ENCODE data around the gene NHLRC4.

Gene NHLRC4

DNA sequence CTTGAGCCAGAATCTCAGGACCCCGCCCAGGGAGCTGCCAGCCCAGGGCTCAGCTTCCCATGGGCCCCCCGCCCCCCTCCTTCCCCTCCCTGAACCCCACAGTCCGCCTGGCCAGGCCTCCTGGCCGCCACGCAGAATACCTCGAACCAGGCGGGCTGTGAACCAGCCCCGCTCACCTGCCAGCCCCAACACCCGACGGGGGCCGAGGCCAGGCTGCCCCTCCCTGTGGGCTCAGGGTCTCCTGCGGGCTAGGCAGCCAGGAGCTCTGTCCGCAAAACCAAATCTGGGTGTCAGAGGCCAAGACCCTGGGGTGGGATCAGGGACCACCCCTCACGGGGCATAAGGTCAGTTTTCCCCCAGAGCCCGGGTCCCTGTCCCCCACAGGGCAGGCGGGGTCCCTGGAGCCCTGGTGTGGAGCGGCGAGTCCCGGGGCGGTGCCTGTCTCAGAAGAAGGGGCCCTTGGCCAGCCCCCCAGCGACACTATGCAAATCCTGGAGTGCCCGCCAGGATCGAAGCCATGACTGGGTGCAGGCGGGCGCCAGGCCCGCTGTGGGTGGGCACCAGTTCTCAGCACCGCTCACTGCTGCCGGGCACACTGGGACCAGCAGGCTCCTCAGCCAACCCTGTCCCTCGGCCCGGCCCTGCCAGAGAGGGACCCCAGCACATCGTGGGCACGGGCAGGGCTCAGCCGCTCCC, 13.1 kb upstream of the NHLRC4 start:
- no peak for DNase-seq (ENCODE audit: low spot score)

DNA sequence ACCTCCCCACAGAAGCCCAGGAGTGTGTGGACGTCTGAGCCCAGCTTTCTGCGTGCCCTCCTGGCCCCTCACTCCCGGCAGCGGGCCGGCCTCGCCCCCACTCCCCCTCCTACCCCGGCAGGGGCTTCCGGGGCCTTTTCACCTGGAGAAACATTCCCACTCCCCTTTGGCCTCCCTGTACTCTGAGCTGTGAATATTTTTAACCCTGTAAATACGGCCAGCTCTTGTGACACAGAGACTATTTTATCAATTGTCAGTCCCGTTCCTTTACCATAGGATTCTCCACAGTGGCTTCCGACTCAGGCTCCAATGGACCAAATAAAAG, 12.5 kb upstream of the NHLRC4 start:
- DNase-seq (ENCODE audit: low spot score) = no peak

DNA sequence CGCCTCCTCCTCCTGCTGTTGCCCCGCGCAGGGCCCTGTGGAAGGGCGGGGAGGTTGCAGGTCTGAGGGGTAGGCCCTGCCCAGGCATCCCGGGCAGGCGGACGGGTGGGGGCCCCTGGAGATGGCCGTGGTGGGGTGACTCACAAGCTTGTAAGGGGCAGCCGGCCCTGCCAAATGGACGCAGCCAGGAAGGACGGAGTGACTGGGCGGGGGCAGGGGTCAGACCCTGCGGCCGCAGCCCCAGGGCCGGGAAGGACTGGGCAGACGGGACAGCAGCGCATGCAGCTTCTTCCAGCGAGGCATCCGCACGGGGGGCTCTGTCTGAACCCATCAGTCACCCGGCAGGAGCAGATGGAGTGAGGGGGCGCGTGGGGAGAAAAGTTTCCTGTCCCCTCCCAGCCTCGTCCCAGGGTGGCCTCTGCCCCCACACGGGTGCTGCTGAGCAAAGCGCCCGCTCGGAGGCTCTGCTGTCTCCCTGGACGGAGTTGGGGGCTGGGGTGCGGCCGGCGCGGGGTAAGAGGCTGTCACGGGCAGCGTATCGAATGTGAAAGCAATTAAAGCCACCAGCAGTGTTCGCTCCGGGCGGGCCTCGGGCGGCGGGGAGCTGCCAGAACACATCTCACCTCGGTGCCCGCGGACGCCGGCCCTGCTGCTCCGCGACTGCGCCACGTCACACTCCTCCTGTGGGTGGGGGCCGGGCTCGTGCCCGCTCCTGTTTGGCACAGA, 12.0 kb upstream of the NHLRC4 start:
- DNase-seq (ENCODE audit: low spot score) = no peak

DNA sequence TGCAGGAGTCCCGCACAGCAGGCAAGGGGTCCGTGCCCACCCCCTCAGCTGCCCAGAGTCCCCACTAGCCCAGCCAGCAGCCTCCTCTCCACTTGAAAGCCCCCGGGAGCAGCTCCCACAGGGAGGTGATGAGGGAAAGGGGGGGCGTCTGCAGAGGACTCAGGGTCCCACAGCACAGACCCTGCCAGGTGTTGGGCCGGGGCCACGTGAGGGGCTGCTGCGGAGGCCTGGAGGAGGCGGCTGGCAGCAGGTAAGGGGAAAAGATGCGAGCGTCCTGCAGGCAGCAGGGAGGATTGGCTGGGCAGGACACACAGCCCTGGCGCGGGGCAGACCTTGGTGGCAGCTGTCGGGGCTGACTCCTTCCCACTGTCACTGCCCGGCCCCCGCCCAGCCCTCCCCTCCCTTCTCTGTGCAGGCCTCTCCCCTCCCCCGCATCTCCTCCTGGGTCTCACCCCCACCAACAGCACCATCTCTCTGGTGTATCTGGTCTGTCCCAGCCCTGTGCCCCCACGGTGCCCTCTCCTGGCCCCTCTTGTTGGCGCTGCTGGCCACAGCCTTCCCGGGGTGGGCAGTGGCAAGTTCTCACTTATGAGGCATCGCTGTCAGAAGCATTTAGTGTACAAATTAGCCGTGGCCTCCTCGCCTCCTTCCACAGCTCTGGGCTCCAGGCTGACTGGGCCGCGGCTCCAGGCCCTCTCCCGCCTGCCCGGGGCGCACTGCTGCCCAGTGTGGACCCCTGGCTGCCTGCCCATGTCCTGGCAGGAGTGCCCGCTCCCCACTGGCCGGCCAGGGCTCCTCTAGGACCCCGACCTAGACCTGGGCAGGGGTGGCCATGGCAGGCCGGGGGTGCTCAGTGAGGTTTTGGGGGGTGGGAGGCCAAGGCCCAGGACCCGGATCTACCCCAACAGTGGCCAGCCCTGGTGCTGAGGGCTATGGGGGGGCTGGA, 11.0 kb upstream of the NHLRC4 start:
- no peak for DNase-seq (ENCODE audit: low spot score)

DNA sequence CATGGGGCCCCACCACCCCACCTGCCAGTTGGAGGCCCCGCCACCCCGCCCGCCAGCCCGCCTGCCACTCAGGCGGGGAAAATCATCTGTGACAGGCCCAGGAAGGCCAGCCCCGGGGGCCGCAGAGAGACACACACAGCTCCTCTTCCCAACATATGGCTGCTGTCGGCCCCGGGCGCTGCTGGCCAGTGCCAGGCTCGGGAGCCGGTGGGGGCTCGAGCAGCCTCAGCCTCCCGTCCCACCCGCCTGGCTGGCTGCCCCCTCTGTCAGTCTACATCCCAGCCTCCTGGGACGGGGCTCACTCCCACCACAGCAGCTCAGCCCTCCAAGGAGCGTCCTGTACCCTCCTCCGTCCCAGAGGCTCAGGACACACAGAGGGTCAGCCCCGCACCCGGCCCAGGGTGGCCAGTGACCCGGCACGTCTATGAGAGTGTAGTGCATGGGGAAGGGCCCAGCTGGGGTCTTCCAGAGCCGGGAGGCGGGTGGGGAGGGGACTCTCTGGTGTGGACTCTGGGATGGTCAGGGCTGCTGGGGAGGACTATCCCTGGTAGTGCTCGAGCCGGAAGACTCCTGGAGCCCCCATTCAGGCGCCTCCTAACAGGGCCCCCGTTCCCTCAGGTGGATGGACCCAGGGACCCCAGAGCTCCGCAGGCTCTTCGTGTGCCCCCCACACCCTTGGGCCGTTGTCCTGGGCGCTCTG, 10.2 kb upstream of the NHLRC4 start:
- DNase-seq (ENCODE audit: low spot score) = no peak

DNA sequence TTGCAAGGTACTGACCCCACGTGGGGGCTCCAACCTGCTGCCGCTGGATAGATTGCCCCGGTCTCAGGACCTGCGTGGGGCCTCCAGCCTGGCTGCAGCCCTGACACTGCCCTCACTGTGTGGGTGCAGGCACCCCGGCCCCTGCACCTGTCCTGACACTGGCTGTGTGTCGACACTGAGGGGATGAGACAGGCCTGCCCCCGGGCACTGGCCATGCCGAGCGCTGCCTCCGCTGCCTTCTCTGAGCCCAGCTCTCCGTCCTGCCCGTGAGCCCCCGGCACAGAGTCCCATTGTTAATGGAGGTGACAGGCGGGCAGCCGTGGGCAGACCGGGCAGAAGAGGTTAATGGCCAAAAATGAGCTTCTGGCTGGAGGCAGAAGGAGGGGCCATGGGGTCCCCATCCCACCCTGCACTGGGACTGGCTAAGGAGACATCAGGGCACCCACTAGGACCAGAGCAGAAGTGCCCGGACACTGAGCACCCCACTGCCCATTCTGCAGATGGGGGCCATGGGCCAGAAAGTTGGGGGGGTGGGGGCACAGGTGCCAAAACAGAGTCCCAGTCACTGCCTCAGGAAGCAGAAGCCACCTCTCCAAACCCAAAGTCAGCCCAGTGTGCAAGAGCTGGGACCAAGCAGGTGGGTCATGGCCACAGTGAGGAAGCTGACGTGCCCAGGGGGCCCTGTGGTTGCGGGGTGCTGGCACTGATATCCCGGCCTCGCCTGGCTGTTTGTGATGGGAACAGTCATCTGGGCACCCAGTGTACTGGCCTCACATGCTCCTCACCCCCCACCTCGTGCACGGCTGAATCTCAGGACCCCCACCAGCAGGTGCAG, 9.1 kb upstream of the NHLRC4 start:
- DNase-seq (ENCODE audit: low spot score) = no peak

DNA sequence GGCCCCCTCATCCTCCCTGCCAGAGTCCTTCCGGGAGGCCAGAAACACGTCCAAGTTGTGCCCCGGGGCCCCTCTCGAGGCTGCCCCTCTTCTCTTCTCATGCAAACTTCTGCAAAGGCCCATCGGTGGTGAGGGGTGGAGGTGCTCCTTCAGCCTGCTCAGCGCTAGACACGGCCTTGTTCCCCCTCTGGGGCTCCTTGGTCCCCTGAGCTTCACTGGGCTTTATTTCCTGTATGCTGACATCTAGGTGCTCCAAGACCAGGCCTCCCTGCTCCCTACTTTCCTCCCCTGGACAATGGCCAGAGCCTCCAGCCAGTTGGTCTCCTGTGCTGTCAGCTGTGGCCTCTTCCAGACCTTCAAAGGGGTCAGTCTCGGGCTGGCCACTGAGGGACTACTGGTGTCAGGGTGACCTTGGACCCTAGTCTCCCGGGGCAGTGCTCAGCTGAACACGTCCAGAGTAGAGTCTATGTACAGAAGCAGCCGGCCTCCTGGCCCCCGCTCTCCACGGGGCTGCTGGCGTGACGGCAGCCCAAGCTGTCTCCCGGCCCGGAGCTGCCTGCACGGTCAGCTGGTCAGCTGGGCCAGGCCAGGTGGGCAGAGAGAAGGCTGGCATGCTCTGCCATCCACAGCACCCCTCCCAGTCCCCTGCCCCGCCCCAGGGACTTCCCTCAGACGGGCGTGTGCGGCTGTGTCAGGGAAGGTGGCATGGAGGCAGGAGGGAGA, 8.3 kb upstream of the NHLRC4 start:
- no peak for DNase-seq (ENCODE audit: low spot score)

DNA sequence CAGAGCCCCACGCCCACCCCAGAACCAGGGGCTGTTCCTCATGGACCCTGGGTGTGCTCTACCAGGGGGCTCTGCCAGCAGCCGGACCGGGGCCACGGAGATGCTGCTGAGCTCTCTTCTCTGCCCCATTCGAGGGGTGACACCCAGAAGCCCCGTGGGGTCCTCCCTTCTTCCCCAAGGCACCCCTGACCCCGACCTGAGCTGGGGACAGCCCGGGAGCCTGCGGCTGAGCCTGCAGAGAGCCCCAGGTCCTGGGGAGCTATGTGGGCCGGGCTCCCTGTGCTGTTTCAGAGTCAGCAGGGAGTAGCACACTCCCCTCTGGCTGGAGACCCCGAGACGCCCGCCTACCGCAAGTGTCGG, 7.8 kb upstream of the NHLRC4 start:
- no peak for DNase-seq (ENCODE audit: low spot score)

DNA sequence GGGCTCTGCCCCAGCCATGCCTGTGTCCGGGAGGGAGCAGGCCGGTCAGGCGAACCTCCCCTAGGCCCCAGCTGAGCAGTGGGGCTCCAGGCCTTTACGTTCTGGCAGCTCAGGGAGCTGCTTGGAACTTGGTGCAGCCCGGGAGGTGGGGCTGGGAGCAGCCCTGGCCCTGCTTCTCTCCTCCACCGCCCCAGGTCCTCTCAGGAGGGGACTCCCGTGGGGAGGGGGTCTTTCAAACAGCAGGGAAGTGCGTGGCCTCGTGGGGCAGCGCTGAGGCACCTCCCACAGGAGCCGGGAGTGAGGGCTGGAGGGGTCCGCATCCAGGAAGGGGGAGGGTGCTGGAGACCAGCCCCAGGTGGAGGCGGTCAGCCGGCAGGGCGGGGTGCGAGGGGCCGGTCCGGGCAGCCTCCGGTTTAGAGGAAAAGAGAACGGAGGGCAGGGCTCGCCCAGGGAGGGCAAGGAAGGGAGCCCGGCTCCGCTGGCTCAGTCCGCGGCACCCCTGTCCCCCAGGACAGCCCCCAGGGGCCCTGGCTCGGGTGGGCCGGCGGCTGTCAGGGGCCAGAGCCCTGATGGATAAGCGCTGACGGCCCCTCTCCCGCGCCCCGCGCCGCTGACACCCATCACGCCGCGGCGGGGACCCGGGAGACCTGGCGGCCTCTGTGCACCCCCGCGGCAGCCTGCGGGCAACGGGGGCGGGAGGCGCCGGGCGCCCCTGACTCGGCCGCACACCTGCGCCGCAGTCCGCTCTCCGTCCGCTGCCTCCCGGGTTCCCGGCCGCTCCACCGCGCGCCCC, 7.2 kb upstream of the NHLRC4 start:
- DNase-seq (ENCODE audit: low spot score) = no peak

DNA sequence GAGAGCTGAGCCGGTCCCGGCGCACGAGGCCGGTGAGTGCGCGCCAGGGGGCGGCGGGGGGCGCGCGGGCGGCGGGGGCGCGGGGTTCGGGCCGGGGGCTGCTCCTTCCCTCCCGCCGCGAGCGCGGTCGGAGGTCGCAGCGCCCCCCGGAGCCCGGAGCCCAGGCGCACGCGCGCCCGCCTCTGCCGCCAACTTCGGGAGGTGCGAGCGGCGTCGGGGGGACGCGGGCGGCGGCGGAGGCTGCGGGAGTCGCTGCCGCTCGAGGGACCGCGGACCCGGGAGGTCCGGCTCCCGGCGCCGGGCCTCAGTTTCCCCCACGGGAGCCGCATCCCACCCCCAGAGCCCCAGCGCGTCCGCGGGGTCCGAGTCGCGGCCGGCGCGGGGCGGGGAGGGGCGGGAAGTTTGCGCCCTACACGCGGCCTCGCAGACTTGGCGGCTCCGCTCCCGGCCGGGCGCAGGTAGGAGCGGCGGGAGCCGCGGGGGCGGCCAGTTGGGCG, 6.6 kb upstream of the NHLRC4 start, which contains the start of gene PRR35:
Gene PRR35, plus strand, starts transcription at position 191 of the 497 bp plus-strand sequence. CDS start 2,901 bp downstream, outside the sequence.
- no peak for DNase-seq (ENCODE audit: low spot score)

DNA sequence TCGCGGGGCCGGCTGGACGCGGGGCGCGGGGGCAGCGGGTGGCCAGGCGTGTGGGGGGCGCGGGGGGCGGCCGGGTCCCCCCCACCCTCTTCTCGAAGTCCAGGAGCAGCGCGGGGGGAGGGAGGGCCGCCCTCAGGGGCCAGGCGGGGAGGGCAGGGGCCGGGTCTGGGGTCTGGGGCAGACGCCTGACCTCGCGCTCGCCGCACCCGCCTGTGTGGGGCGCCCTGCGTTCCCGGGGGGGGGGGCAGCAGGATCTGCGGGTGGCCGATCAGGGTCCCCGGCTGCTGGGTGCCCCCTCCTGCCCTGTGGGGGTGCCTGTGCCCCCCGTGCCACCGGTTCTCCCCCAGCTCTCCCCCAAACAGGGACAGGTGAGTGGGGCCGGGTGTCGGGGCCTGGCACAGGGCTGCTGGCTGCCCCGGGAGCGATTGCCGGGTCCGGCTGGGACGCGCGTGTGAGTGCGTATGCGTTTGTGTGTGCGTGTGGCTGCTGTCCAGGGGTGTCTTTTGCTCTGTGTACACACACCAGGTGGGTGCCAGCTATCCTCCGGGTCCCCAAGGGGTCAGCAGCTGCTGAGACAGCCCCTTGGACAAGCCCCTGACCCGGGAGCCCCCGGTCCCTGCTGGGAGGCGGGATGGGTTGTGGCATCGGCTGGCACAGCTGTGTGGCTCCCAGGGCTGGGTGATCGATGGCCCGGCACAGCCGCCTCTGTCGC, 5.9 kb upstream of the NHLRC4 start:
- DNase-seq (ENCODE audit: low spot score) = no peak

DNA sequence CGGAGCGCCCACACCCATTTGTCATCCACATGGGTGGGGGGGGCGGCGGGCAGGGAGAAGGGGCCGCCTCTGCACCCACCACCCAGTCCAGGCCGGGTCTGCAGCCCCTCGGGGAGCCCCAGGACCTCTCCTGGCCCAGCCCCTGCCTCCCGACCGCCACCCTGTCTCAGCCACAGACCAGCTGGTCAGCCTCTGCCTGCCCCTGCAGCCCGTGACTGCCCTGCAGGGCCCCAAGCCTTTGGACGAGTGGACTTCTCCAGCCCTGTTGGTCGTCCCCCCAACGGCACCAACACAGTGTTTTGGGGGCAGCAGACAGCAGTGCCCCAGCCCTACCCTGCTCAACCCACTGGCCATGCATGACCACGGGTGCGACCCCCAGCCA, 5.4 kb upstream of the NHLRC4 start:
- no peak for DNase-seq (ENCODE audit: low spot score)

DNA sequence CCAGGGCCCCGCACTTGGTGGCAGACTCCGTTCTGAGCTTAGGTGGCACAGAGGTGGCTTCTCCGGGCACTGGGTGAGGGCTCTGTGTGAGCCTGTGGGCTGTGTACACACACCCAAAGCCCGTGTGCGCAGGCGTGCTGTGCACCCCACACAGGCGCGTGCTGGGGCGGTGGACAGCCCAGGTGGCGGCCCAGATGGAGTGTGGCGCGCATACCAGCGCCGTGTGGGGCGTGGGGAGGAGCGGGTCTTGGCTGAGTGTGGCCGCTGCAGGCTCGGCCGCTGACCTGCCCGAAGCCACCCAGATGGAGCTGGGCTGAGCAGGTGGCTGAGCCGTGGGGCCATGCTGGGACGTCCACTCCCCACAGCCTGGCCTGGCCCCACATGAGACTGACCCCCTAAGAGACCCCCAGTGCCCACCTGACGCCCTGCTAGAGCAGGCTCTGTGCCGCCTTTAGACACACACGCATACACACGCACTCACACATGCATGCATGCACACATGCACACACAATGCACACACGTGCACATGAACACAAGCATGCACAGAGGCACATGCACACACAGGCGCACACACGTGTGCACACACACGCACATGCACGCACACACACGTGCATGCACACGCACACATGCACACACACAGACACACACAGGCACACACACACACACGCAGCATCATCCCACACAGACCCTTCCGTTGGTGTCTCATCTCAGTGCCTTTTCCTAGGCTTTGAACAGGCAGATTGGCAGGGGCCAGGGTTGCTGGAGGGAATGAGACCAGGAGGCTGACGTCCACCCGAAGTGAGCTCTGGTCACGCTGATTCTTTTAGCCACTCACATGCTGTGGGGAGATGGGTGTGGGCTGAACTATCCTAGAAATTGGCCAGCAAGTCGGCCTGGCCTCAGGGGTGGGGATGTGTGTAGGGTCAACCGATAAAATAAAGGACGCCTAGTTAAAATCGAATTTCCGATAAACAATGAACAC, 4.6 kb upstream of the NHLRC4 start:
- no peak for DNase-seq (ENCODE audit: low spot score)

DNA sequence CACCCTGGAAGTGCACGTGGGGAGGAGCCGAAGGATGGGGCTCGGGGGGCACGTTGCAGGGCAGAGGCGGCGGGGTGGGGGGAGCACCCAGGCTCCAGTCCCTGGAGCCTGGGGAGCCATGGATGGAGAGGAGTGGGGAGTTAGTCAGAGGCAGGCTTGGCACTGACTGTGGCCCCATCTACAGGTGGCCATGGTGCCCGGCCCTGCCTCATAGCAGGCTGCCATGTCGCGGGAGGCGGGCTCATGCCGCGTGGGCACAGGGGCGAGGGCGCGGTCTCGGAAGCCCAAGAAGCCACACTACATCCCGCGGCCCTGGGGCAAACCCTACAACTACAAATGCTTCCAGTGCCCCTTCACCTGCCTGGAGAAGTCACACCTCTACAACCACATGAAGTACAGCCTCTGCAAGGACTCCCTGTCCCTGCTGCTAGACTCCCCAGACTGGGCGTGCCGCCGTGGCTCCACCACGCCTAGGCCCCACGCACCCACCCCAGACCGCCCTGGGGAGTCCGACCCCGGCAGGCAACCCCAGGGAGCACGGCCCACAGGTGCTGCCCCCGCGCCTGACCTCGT, 3.6 kb upstream of the NHLRC4 start:
- DNase-seq (ENCODE audit: low spot score) = no peak

DNA sequence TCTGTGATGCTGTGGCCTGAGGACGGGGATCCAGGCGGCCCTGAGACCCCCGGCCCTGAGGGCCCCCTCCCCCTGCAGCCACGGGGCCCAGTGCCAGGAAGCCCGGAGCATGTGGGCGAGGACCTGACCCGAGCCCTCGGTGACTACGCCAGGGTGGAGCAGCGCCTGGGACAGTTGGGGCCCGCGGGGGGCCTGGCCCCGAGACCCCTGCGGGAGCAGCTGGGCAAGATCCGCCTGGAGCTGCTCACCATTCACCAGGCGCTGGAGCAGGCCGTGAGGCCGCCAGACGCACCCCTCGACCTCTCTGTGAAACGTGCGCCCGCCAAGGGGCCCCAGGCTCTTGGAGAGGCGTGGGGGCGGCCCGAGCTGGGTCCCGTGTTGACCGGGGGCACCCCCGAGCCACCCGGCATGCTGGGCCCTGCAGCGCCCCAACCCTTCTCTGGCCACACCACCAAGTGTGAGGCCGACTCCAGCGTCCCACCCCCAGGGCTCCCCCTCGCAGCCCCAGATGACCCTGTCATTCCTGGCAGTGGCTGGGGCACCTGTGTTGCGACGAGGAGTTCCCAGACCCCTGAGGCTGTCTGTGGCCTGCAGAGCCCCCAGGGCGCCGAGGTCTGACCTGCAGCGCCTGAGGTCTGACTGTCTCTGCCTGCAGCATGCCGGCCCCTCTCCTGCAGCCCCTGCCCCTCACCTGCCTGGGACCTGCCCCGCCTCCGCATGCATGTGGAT, 2.0 kb upstream of the NHLRC4 start:
- no peak for DNase-seq (ENCODE audit: low spot score)

Measured in globus pallidus (tissue), 1 donor.